Activated CD4-positive, alpha-beta T cell treated with anti-CD3 and anti-CD28 coated beads for 48 hours (primary cell): ENCODE measurements around the gene INSM1.

Experiments
- DNase-seq: peaks from one replicate; pipeline ENCODE4 v3.0.0-alpha.2; 2020

The INSM1 gene

DNA sequence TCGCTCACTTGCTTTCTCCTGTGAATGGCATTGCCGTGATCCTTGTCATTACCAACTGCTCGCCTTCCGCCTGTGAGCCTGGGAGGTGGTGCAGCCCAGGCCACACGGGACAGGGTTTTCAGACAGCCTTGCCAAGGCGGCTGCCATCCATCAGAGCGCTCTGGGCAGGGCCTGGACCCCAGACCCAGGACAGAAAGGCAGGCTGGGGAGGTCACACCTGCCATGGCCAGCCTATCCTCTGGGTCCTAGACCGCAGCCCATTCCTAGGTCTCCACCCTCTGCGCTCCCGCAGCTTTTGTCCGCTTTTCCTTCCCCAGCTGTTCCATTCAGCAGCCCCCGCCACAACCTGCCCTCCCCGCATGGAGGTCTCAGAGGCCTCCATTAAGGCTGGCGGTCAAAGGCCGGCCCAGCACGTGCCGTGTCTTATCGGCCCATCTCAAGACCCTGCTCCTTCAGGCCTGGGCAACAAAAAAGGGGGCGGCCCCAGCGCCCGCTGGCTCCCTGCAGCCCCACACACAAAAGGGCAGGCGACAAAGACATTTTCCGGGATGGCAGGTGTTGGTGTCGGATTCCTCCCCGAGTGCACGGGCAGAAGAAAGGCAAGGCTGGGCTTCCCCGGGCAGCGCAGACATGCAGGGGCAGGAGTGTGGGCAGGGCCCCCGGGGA lies 28.1 kb downstream of the INSM1 start:
- DNase-seq: no peak

DNA sequence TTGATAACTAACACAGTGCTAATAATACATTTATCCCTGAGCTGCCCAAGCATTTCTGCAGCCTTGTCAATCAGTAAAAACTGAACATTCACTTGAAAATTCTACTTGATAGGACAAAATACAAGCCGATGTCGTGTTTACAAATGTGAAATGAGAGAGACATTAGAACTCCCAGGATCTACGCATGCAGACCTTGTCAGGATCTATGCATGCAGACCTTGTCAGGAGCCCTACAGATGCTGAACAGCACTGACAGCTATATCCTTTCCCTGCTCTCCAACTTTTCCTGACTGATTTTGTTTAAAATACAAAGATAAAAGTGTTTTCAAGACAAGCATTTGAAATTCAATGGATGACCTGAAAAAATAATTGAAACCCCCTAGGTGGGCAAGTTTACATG lies 28.9 kb downstream of the INSM1 start:
- no peak for DNase-seq

DNA sequence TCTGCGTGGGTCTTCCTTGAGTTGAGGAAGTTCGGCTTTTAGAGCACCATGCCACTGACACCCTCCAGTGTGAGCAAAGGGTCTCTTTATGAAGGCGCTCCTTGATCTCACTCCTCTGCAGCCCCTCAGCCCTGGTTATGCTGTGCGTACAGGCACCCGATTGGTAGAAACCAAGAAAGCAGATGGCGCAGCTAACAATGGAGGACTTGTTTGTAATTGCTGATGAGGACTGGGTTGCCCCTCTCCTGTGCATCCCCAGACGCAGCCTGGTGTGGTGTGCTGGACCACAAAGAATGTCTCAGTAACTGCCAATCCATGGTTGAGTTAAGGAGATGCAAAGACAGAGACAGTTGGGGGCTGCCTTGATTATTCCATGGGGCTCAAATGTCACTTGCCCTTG lies 30.2 kb downstream of the INSM1 start:
- DNase-seq: no peak

DNA sequence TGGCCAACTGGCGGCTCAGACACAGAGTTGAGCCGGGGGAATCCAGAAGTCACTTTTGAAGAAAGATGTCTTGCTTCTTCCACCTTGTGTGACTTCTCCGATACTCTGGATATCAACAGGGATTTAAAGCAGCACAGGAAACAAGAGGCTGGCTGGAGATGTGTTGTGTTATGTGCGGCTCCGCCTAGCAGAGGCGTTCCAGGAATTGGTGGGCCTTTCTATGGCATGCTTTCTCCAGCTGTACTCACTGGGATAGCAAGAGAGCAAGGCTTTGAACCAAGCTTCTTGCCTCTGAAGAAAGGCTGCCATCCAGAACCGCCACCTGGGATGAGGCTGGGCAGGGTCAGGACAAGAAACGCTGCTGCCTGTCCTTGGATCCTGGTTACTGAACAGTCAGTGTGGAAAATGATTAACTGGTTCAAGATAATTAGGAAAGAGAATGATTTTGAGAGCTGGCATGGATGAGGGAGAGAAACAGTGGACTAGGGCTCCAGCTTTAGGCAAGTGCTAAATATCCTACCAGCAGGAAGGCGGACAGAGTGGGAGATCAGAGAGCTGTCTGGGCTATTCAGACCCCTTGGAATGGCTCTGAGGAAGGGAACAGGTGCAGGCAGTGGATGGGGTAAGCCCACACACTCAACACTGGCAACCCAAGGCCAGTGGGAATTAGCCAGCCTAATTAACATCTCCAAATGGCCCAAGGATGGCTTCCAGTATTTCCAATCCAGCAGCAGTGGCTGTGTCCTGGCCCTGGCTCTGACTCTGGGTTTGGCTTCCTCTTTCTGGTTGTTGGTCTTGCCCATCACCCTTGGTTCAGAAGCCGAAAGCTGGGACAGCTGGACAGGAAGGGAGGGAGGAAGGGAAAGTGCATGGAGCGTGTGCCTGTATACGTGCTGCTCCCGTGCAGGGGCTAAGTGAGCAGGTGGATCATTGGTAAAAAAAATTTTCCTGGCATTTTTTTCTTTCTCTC lies 31.9 kb downstream of the INSM1 start:
- DNase-seq: no peak

DNA sequence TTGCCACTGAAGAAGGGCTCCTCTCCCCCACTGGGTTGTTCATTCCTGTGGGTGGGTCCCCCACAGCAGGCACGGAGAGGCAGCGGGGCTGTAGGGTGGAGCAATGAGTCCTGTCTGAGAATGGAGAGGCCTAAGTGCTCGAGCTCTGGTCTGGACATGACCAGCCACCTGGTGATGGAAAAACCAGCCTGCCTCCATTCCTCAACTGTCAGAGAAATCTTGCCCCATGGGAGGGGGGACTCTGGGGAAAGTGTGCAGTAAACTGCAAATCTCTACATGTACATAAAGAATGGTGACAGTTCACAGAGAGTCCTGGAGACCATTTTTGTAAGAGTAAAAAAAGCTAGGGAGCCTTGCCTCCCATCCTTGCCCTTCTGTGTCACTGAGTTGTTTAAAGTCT lies 34.1 kb downstream of the INSM1 start:
- no peak for DNase-seq

DNA sequence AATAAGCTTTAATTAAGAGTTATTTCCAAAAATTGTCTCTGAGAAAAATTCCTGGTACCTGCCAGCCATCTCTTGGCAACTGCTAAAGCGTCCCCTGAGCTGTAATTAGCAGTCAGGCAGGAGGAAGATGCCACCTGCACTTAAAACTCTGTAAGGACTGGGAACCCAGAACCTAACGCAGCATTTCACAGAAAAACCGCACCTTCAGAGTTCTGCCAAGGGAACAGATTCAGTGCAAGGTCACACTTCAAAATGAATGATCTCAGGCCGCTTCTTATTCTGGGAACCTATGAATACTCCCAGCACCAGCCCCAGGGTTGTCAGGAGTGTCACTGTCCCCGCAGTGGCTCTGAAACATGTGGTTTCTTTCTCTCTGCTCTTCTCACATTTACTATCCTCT lies 36.7 kb downstream of the INSM1 start:
- no peak for DNase-seq

DNA sequence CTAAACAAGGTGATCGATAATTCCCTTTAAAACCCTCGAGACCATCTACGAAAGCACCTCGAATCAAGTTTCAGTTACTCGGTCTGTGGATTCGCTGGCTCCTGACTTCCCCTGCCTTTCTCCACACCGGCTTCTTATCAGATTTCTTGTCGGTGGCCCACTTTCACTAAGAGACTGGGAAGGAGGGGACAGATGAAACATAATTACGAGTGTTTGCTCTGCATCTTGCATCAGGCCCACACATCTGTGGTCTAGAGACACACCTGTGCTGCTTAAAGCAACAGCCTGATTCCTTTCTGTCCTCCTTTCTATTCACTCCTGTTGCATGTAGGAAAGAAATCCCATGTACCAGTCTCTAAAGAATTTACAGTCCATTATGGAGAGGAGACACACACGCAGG lies 37.7 kb downstream of the INSM1 start:
- DNase-seq: no peak

DNA sequence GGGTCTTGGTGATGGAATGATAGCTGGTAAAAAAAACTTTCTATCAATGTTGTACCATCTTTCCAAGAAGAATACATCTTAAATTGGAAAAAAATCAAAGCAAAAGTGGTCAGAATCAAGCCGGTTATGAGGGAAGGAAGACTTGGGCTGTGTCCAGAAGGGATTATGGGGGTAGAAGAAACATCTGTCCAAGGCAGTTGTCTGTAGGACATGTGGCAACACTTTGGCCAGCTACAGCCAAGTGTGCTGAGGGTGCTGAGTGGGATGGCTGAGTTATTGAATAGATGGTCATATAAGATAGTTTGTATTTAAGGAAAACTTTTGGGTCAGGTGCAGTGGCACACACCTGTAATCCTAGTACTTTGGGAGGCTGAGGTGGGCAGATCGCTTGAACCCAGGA lies 38.4 kb downstream of the INSM1 start:
- DNase-seq: no peak

DNA sequence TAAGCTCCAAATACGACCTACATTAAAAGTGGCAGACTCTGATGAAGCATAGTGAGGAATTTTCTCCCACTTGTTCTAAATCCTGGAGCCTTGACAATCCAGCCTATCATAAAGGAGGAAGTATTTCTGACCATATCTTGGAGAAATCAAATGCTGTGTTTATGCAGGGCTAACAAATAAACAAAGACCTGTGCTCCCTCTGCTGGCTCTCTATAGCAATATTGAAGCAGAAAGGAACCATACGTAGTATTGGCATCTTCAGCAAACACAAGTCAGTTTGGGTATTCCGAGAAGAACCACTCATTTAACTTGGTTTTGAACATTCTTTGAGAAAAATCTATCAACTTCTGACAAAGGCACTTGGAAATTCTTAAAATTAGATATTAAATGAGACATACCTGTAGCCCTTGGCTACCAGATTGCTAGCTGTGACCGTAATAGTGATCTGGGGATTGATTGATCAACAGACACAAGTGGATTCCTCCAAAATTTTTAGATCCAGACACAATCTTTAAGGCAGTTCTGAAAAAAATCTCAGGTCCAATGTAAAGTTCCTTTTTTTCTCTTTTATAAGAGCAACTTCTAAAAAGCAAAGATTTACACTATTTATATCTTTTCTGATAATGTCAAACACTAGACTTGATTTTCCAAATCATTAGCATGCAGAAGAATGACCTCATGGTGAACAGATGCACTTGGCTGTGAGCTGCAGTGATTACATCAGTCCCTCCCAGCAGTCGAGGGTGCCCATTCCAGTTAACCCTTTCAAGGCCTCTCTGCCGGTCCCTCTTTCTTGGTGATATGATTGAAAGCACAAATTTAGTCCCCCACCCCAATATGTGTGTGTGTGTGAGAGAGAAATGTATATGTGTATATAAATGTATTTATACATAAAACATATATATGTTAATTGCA lies 40.2 kb downstream of the INSM1 start:
- no peak for DNase-seq

DNA sequence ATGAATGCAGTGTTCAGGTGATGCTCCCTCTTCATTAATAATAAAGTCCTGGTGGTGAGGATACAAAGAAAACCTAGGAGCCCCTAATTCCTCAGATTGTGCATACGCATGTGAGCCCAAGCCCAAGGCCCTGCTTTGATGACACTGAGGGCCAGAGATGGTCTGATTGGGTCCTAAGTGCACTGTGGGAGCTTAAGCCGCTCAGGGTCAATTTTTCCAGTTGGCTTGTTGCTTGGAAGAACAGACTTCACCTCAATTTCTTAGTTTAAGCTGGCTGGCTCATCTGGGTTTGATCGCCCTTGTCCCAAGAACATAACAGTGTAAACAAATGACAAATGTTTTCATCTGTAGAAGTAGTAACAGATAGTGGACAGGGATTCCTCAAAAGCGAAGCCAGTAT lies 41.4 kb downstream of the INSM1 start:
- no peak for DNase-seq

DNA sequence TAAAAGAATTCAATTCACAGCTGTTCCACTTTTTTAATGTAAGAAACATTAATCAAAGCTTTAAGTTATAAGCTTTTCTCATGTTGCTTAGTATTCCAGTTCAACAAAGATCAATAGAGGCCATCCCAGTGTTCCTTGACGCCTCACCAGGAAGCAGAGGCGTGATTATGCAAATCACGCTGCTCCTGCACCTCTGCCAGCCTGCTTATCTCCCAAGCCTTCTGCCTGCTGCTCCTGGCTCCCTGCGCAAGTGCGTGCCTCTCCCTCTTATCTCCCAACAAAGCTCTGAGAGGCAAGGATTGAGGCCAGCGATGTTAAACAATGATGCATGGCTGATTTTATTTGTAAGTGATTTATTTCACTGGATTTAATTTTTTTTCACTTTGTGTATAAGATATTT lies 42.8 kb downstream of the INSM1 start:
- DNase-seq: no peak

DNA sequence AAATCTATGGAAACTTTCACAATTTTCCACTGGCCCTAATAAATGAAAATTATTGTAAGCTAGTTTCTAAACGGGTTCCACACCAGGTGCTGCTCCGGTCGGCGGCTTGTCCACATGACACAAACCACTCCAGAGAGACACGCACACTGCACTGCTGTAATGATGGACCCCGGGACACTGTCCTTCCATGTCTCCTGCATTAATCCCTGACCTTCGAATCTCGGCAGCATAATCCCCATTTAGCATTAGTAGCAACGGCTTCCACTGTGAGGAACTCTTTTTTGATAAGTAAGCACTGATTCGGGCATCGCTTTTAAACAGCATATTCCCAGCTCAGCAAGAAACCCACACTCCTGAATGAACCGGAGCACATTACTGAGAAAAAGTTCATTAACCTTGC lies 43.5 kb downstream of the INSM1 start:
- DNase-seq: no peak

DNA sequence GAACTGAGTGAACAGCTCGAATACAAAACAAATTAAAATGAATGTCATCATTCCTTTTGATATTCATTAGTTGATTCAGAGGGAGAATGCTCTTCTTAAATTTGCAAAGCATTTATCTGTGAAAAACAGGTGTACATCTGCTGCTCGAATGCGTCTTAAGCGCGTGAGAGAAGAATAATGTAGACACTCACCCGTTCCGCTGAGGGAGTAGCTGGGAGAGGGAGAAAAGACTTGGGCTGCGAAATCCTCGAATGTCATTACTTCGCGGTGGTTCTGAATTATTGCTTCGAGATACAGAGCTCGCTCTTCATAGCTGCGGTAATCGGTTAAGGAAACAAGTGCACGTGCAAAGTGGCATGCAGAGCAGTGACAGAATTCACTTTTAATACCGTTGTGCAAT lies 43.9 kb downstream of the INSM1 start:
- DNase-seq: no peak

DNA sequence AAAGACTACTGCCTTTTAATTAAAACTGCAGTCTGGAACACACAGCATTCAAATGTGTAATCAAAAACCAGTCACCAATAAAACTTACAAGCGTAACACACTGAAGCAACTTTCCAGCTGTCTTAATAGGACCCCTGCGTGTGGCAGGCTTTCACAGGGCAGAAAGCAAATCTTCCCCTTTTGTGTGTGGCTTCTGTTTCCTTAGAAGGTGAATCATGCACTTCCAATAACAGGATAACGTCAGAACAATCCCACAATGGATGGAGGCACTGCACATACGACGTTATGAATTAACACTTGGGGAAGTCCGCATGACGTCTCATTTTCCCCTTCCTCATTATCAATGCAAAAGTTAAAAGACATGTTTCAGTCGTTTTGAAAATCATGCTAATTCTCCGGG lies 44.8 kb downstream of the INSM1 start:
- peak; percentile 45 for DNase-seq

DNA sequence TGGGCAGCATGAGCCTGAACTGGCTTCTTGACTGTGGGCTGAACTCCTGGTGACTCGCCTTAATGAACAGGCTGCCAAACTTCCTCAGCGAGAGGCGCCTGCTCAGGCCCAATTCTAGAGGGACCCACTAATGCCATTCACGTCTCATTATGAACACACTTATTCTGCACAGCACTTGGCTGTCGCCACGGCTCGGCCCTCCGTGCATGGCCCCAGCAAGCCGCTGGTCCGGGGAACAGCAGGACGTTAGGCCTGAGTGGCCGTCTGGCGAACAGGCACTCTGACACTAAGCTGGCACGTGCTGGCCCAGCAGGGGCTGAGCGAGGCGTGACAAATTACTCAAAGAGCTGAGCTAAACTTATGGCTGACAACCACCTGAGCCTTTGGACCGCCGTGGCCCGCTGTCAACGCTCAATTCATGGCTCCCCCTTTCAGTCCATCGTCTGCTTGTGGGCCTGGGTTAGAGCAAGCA lies 45.9 kb downstream of the INSM1 start:
- DNase-seq: no peak

DNA sequence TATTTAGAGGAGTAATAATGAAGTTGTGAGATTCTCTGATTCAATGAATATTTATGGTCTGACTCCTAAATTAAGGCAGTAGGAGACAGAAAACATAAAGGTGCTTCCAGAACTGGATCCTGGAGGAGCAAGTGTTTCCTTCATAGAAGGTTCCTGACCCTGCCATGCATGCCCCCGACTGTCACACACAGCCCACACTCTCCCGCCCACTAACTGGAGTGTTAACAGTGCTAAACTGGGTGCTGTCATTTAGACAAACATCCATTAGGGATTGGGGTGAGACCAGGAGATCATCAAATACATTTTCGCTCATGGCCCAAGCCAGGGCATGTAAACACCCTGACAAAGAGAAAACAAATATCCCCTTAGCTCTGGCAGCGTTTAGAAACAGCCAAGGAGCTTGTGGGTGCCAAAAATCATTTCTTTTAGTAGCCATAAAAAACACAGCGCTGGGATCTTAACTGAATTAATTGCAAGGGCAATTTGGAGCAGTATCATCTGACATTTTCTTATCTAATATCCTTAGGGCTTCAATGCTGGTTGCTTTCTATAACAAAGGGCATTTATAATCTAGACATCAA lies 46.8 kb downstream of the INSM1 start:
- DNase-seq: no peak

DNA sequence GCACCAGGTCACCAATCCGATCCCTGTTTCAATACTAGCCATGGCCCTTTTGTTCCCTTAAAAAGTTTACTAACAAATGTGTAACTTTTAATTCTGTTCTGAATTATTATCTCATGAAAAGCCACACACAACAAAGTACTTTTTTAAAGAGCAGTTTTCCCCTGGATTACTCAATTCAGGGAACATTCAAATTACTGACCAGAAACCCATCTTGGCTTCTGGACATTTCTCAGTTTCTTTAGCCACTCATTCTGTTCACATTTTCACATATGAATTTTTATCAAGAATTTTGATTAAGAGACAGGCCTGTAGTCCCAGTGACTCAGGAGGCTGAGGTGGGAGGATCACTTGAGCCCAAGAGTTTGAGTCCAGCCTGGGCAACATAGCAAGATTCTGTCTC lies 47.4 kb downstream of the INSM1 start:
- DNase-seq: no peak

DNA sequence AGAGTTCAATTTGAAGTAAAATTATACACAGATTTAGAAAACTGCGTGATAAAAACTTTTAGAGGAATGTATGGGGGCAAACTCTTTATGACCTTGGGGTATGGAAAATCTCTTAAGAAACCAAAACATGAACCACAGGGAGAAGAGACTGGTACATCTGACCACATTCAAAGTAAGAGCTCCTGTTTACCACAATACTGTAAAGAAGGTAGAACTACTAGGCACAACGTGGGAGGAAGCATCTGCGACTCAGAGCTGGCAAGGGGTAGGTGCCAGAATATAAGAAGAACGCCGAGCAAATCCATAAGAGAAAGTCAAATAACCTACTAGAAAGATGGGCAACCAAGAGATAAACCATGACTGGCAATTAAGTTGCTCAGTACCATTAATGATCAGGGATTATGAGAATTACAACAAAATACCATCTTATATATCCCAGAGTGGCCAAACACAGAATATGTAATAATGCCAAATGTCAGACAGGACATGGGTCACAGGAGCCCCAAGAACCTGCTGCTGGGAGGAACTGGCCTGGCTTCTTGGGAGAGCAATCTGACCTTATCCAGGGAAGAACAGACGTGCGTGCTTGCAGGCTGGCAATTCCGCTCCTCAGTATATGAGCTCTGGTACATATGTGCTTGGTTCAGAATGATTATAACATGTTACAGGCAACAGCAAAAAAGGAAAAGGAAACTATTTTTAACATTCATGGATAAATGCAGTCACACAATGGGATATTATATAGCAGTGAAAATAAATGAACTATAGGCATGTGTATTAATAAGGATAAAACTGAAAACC lies 50.2 kb downstream of the INSM1 start:
- DNase-seq: peak; percentile 31
